Measurements from ENCODE around the gene CNTNAP5. TPM values are rescaled to one million over a fixed set of nuclear protein-coding genes. Genes with fewer than 3 reads are reported as not detected.

Gene CNTNAP5
- total and polyA plus RNA-seq, 2 of the 4 experiments (the other 2 are of a cell fraction) = not detected

- no peak overlapping the region for H3K14ac ChIP-seq (replicated peaks; ENCODE audit: low read depth, low read length)
- H2AK9ac ChIP-seq (replicated peaks; ENCODE audit: low read depth, low read length, poor library complexity) = no peak overlapping the region
- no peak overlapping the region for H3K18ac ChIP-seq (ENCODE audit: low read depth, low read length)
- no peak overlapping the region for H4K5ac ChIP-seq (ENCODE audit: low read depth, low read length)
- POLR2A ChIA-PET (ENCODE audit: unreplicated experiment) = no interaction called here
- H3K4me3 ChIP-seq (ENCODE audit: insufficient read depth, low read depth, low read length) = no peak overlapping the region
- no peak overlapping the region for H3K23ac ChIP-seq (ENCODE audit: low read depth, low read length)
- no peak for ATAC-seq (ENCODE audit: low read depth)
- H2AK5ac ChIP-seq (ENCODE audit: low read depth, low read length) = no peak overlapping the region
- H3K4ac ChIP-seq (ENCODE audit: low read depth, low read length) = no peak overlapping the region
- H3K27me3 ChIP-seq (ENCODE audit: control insufficient read depth, insufficient read depth, low read length) = no peaks in the 10 kb centered on the region
- dilution Hi-C loops (cut with HindIII; ENCODE audit: low sequenced_read_pairs, unreplicated experiment) (no loop called here), intact Hi-C loops (cut with micrococcal nuclease) (no loop called here), in situ Hi-C loops (cut with MboI; ENCODE audit: low sequenced_read_pairs) (no loop called here)
- no peak overlapping the region for H4K91ac ChIP-seq (ENCODE audit: insufficient read depth, low read depth, low read length)
- H3K9me1 ChIP-seq (ENCODE audit: insufficient read depth, low read length) = no peaks in the 10 kb centered on the region
- H2BK120ac ChIP-seq (ENCODE audit: low read depth, low read length) = no peak overlapping the region
- H3K4me1 ChIP-seq (ENCODE audit: control insufficient read depth, insufficient read depth, low read length) = no peaks in the 10 kb centered on the region
- TF ChIP-seq RAD21 (IDR thresholded peaks at IDR 0.05; ENCODE audit: low read length) (no peak), SMC3 (IDR thresholded peaks at IDR 0.05; ENCODE audit: low read depth, low read length) (no peak)
- no peak overlapping the region for H2BK5ac ChIP-seq (ENCODE audit: low read depth, low read length, poor library complexity, severe bottlenecking)
- H3K56ac ChIP-seq (ENCODE audit: extremely low read depth, insufficient read depth, low read length) = no peak overlapping the region
- H4K8ac ChIP-seq (ENCODE audit: low read depth in 2 of 2, low read length in 2 of 2) = no peak overlapping the region
- CTCF ChIA-PET = no interaction called here
- no peak overlapping the region for H3K27ac ChIP-seq (ENCODE audit: insufficient read depth, low read length)
- H2AFZ ChIP-seq (replicated peaks; ENCODE audit: low read length, poor library complexity) = no peak overlapping the region
- no peaks in the 10 kb centered on the region for H3K36me3 ChIP-seq (ENCODE audit: control insufficient read depth, insufficient read depth, low read length)
- H3K79me1 ChIP-seq (ENCODE audit: low read depth in 1 of 2, low read length in 2 of 2) = no peaks in the 10 kb centered on the region
- H3K4me2 ChIP-seq (ENCODE audit: low read depth, low read length) = no peak overlapping the region
- no peak overlapping the region for H2BK20ac ChIP-seq (ENCODE audit: low read depth, low read length)
- no peaks in the 10 kb centered on the region for H4K20me1 ChIP-seq (ENCODE audit: insufficient read depth, low read length)
- no peak overlapping the region for H3K9ac ChIP-seq (ENCODE audit: low read depth, low read length)
- DNase-seq = no peak
- no CpG with 5 or more reads among the region's 2 CpGs for WGBS, 2 experiments (ENCODE audit: extremely low coverage in 2 of 2, insufficient read length in 1 of 2)
- BruUV-seq (replicated peaks) = no TSS peak
- H3K9me3 ChIP-seq (ENCODE audit: control insufficient read depth, insufficient read depth, low read length) = peaks cover 6% of the 10 kb centered on the region
- no peak overlapping the region for H2BK15ac ChIP-seq (ENCODE audit: low read depth, low read length)
These were observed 225.3 kb downstream of the CNTNAP5 start for GRCh38 chr2:124250433-124250832.

Measured in IMR-90 (cell line).